Gastroesophageal sphincter (tissue), 4 donors: Measurements from ENCODE around the gene CCDC186. TPM values are rescaled to one million over a fixed set of nuclear protein-coding genes. Genes with fewer than 3 reads are reported as not detected.

Source experiments
- ATAC-seq: fragments of 150-250 bp; one replicate; pipeline ENCODE4 v1.9.1; 2016; ENCODE audit warnings: mild to moderate bottlenecking, moderate library complexity
- H3K27ac ChIP-seq, 4 donors: fragments of 200-600 bp; sonication (generic) in 3 of 4; 1 replicate in 3 of 4; 2 replicates in 1 of 4; pipeline ENCODE4 v1.5.1; 2016 to 2019
- H3K27me3 ChIP-seq: fragments of 200-600 bp; sonication (generic); one replicate; pipeline ENCODE4 v1.5.1; 2019
- H3K36me3 ChIP-seq, 2 donors: fragments of 200-600 bp; sonication (generic); one replicate each; pipeline ENCODE4 v1.5.1; 2019; ENCODE audit warnings: control low read depth in 1 of 2
- H3K4me1 ChIP-seq, 3 donors: fragments of 200-600 bp; sonication (generic); 1 replicate in 2 of 3; 2 replicates in 1 of 3; pipeline ENCODE4 v1.5.1; 2016 to 2019; ENCODE audit warnings: control low read depth in 2 of 3
- H3K4me3 ChIP-seq, 2 donors: fragments of 200-600 bp; sonication (generic); one replicate each; pipeline ENCODE4 v1.5.1; 2019; ENCODE audit warnings: mild to moderate bottlenecking in 1 of 2, moderate library complexity in 1 of 2
- H3K9me3 ChIP-seq, 3 donors: fragments of 200-600 bp; sonication (generic); one replicate each; pipeline ENCODE4 v1.5.1; 2017 to 2019; ENCODE audit warnings: control low read depth in 2 of 3
- CTCF ChIP-seq, 4 experiments: fragments of 200-600 bp in 2 of 4; fragments of 450-650 bp in 2 of 4; sonication (generic) in 1 of 4; IDR thresholded peaks; one replicate each; pipeline ENCODE4 v1.5.1; 2017 to 2019; ENCODE audit warnings: antibody characterized with exemption in 4 of 4, mild to moderate bottlenecking in 2 of 4, moderate library complexity in 2 of 4
- EP300 ChIP-seq: sonication (generic); formaldehyde crosslinking; IDR thresholded peaks from one replicate; pipeline ENCODE4 v1.6.1; 2017; ENCODE audit warnings: antibody characterized with exemption, mild to moderate bottlenecking
- POLR2A ChIP-seq, 2 donors: fragments of 450-650 bp; IDR thresholded peaks; one replicate each; pipeline ENCODE4 v1.6.1; 2017; ENCODE audit warnings: antibody characterized with exemption in 2 of 2, mild to moderate bottlenecking in 2 of 2, moderate library complexity in 1 of 2
- POLR2AphosphoS5 ChIP-seq: sonication (generic); formaldehyde crosslinking; IDR thresholded peaks from one replicate; pipeline ENCODE4 v1.6.1; 2017; ENCODE audit warnings: antibody characterized with exemption
- WGBS, 2 donors: methylation state at CpG; one replicate each; pipeline ENCODE4 v1.1.5; 2018; ENCODE audit warnings: low coverage in 1 of 2; 5-methylcytosine and 5-hydroxymethylcytosine counted together
- total RNA-seq, 4 donors: library from RNA; depleted of rRNA; stranded (reverse); fragments of >200 nt; gene quantifications; one replicate each; pipeline ENCODE4 v1.1.0, GENCODE V29; 2016

Gene CCDC186
- total RNA-seq, 4 donors from 2014 or later: 15.8 to 24.7 (median 20.4) TPM

DNA sequence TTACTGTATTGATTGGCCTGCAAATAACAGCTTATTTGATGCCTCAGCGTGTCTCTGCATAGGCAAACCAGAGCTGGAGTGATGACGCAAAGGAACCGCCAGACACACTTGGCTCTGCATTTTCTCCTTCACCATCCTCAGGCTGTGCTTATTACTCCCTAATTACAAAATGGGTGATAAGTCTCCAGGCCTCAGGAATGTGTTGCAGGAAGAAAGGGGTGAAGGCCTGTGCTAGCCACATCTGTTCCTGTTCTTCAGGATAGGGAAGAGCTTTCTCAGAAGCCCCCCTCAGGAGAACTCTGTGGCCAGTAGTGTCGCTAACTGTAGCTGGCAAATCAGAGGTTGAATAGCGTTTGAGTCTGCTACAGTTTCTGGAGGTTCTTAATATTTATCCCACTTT, 10.3 kb upstream of the CCDC186 start:
- 93% methylated on average over 5 of the region's 5 CpGs; no CpG with 5 or more reads in 1 of the 2 donors for WGBS, 2 donors
- ATAC-seq: no peak
- Histone ChIP-seq H3K9me3 (no peaks in the 10 kb centered on the region), H3K27me3 (no peaks in the 10 kb centered on the region), H3K27ac (no peak overlapping the region), H3K4me1 (no peaks in the 10 kb centered on the region), H3K36me3 (no peaks in the 10 kb centered on the region), H3K4me3 (no peak overlapping the region)
- TF ChIP-seq EP300 (no peak), POLR2AphosphoS5 (no peak), POLR2A (IDR thresholded peaks at IDR 0.05) (no peak), CTCF (IDR thresholded peaks at IDR 0.05) (no peak)

DNA sequence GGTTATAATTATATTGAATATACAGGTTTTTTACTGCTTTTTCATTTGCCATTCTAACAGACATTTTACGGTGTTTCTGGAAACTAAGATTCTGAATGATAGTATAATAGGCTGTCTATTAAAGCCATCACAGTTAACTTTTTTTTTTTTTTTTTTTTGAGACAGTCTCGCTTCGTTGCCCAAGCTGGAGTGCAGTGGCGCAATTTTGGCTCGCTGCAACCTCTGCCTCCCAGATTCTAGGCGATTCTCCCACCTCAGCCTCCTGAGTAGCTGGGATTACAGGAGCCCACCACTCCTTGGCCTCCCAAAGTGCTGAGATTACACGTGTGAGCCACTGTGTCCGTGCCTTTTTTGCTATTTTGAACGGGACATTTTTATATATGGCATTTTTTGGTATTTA, 9.6 kb upstream of the CCDC186 start:
- WGBS, 2 donors: 80 to 90% methylated on average over 5 to 6 of the region's 9 CpGs
- Histone ChIP-seq H3K36me3 (no peaks in the 10 kb centered on the region), H3K27ac (no peak overlapping the region), H3K4me1 (no peaks in the 10 kb centered on the region), H3K9me3 (no peaks in the 10 kb centered on the region), H3K4me3 (no peak overlapping the region), H3K27me3 (no peaks in the 10 kb centered on the region)
- TF ChIP-seq POLR2A (IDR thresholded peaks at IDR 0.05) (no peak), EP300 (no peak), CTCF (IDR thresholded peaks at IDR 0.05) (no peak), POLR2AphosphoS5 (no peak)
- no peak for ATAC-seq

DNA sequence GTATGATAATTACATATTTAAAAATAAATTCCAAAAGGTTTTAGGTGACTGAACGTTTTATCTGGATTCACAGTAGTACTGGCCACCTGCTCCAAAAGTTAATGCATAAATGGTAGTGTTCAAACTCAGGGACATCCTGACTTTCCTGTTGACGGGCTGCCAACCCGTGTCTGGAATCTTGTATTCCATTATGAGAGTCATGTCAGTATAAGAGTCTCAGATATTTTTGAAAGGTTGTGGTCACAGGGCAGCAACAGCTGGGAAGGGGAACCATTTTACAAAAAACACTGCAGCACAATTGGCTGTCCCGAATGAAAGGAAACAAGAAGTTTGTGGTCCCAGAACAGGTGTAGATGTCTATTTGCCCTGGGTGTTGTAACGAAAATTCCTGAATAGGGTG, 8.0 kb upstream of the CCDC186 start:
- WGBS, 2 donors: 28 to 30% methylated on average over 5 of the region's 5 CpGs

GRCh38 chr10:114180937-114181336, 6.9 kb upstream of the CCDC186 start:
- TF ChIP-seq POLR2A (IDR thresholded peaks at IDR 0.05) (no peak), POLR2AphosphoS5 (no peak), CTCF (IDR thresholded peaks at IDR 0.05) (no peak), EP300 (no peak)
- H3K9me3 ChIP-seq: no peaks in the 10 kb centered on the region
- no peak overlapping the region for H3K4me3 ChIP-seq
- WGBS, 2 donors: 82 to 89% methylated on average over 3 of the region's 3 CpGs
- H3K4me1 ChIP-seq: no peaks in the 10 kb centered on the region
- no peaks in the 10 kb centered on the region for H3K27me3 ChIP-seq
- no peak for ATAC-seq
- H3K27ac ChIP-seq: no peak overlapping the region
- no peaks in the 10 kb centered on the region for H3K36me3 ChIP-seq

More for the DNA sequence above, 8.0 kb upstream of the CCDC186 start:
- TF ChIP-seq EP300: no peak
- no peak for TF ChIP-seq CTCF (IDR thresholded peaks at IDR 0.05)
- no peak for TF ChIP-seq POLR2AphosphoS5
- no peak for TF ChIP-seq POLR2A (IDR thresholded peaks at IDR 0.05)
- no peaks in the 10 kb centered on the region for H3K36me3 ChIP-seq
- H3K27me3 ChIP-seq: no peaks in the 10 kb centered on the region
- no peak for ATAC-seq
- H3K27ac ChIP-seq: no peak overlapping the region
- no peaks in the 10 kb centered on the region for H3K4me1 ChIP-seq
- H3K9me3 ChIP-seq: no peaks in the 10 kb centered on the region
- H3K4me3 ChIP-seq: no peak overlapping the region

- no peak for TF ChIP-seq POLR2AphosphoS5
- TF ChIP-seq POLR2A (IDR thresholded peaks at IDR 0.05): no peak
- no peak for TF ChIP-seq EP300
- no peak for TF ChIP-seq CTCF (IDR thresholded peaks at IDR 0.05)
- Histone ChIP-seq H3K27ac (no peak overlapping the region), H3K4me1 (peaks cover 0 to 8% (median 0%) of the 10 kb centered on the region in 3 donors), H3K36me3 (no peaks in the 10 kb centered on the region), H3K4me3 (no peak overlapping the region), H3K9me3 (no peaks in the 10 kb centered on the region), H3K27me3 (no peaks in the 10 kb centered on the region)
- WGBS, 2 donors: 75 to 93% methylated on average over 2 to 8 of the region's 8 CpGs
- ATAC-seq: no peak
These were observed 5.7 kb upstream of the CCDC186 start for GRCh38 chr10:114179747-114180146.
